Hepatocyte (in vitro differentiated cells): ENCODE data around the gene SOBP.

ENCODE experiments used
- EZH2 ChIP-seq: fragments of 200-600 bp; sonication (generic); IDR thresholded peaks from 2 replicates; pipeline ENCODE4 v1.6.1; 2016; ENCODE audit warnings: antibody characterized with exemption, mild to moderate bottlenecking, borderline replicate concordance
- EZH2phosphoT487 ChIP-seq: fragments of 200-600 bp; sonication (generic); IDR thresholded peaks from one replicate; pipeline ENCODE4 v1.6.1; 2018; ENCODE audit warnings: antibody characterized with exemption, mild to moderate bottlenecking, low read depth, moderate library complexity; ENCODE audit not compliant: unreplicated experiment, severe bottlenecking
- TF ChIP-seq, protein P1 (sequence below): fragments of 200-600 bp; sonication (generic); IDR thresholded peaks from 2 replicates; pipeline ENCODE4 v1.5.1; 2016; ENCODE audit warnings: antibody characterized with exemption, mild to moderate bottlenecking; ENCODE audit not compliant: poor library complexity

DNA sequence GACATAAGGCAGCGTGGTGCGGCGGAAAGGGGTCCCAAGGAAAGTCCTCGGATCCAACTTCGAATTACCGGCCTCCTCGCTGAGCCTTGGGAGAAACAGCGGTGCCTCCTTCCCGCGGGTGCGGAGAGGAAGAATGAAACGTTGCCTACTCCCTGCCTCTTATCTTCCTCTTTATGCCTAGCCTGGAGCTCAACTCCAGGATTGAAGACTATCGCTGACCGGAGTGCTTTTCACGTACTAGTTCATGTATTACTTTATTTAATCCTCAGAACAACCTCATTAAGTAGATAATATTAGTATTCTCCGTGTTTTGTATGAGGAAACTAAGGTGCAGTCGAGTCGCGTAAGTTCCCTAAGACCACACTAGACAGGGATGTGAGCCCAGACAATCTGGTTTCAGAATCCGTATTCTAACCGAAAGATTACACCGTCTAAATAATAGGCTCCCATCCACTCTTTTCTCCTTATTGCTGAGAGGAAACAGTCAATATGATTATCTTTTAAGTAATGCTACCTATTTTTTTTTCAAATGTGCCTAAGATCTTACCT, 29.8 kb upstream of the SOBP start:
- TF ChIP-seq, protein P1, sequence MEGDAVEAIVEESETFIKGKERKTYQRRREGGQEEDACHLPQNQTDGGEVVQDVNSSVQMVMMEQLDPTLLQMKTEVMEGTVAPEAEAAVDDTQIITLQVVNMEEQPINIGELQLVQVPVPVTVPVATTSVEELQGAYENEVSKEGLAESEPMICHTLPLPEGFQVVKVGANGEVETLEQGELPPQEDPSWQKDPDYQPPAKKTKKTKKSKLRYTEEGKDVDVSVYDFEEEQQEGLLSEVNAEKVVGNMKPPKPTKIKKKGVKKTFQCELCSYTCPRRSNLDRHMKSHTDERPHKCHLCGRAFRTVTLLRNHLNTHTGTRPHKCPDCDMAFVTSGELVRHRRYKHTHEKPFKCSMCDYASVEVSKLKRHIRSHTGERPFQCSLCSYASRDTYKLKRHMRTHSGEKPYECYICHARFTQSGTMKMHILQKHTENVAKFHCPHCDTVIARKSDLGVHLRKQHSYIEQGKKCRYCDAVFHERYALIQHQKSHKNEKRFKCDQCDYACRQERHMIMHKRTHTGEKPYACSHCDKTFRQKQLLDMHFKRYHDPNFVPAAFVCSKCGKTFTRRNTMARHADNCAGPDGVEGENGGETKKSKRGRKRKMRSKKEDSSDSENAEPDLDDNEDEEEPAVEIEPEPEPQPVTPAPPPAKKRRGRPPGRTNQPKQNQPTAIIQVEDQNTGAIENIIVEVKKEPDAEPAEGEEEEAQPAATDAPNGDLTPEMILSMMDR = no peak
- TF ChIP-seq EZH2 (no peak), EZH2phosphoT487 (no peak)
